Measurements from ENCODE around the gene TBCA. TPM values are rescaled to one million over a fixed set of nuclear protein-coding genes. Genes with fewer than 3 reads are reported as not detected.

The TBCA gene
- total RNA-seq, 1 experiment from 2014 or later = 310 TPM

DNA sequence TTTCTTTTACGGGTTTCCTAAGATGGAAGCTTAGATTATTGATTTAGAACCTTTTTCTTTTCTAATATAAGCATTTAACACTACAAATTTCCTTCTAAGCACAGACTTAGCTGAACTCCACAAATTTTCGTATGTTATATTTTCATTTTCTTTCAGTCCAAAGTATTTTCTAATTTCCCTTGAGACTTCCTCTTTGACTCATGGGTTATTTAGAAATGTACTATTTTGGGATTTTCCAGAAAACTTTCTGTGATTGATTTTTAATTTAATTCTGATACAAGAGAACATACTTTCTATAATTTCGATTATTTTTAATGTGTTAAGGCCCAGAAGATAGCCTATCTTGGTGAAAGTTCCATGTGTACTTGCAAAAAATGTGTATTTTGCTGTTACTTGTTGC lies 19.7 kb upstream of the TBCA start:
- BruUV-seq (replicated peaks) = no TSS peak
- no peak overlapping the region for H3K27ac Mint-ChIP-seq (ENCODE audit: low read depth, unreplicated experiment)
- intact Hi-C loops (cut with micrococcal nuclease) = no loop called here
- no peaks in the 10 kb centered on the region for H3K36me3 Mint-ChIP-seq (ENCODE audit: insufficient read depth, unreplicated experiment)
- CTCF ChIA-PET = interaction anchor here (0.7 kb wide), 1 partner anchor 241 kb away, joined by 3 read pairs; no protein-coding TSS in a partner anchor
- no peak for DNase-seq (ENCODE audit: unreplicated experiment)
- POLR2A ChIA-PET = no interaction called here
- no peak overlapping the region for H3K4me3 Mint-ChIP-seq (ENCODE audit: unreplicated experiment)
- peaks cover 17% of the 10 kb centered on the region for H3K9me3 Mint-ChIP-seq (ENCODE audit: unreplicated experiment)
- no peaks in the 10 kb centered on the region for H3K4me1 Mint-ChIP-seq (ENCODE audit: insufficient read depth, unreplicated experiment)
- TF ChIP-seq, protein P1, sequence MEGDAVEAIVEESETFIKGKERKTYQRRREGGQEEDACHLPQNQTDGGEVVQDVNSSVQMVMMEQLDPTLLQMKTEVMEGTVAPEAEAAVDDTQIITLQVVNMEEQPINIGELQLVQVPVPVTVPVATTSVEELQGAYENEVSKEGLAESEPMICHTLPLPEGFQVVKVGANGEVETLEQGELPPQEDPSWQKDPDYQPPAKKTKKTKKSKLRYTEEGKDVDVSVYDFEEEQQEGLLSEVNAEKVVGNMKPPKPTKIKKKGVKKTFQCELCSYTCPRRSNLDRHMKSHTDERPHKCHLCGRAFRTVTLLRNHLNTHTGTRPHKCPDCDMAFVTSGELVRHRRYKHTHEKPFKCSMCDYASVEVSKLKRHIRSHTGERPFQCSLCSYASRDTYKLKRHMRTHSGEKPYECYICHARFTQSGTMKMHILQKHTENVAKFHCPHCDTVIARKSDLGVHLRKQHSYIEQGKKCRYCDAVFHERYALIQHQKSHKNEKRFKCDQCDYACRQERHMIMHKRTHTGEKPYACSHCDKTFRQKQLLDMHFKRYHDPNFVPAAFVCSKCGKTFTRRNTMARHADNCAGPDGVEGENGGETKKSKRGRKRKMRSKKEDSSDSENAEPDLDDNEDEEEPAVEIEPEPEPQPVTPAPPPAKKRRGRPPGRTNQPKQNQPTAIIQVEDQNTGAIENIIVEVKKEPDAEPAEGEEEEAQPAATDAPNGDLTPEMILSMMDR (IDR thresholded peaks at IDR 0.05; ENCODE audit: unreplicated experiment) = no peak
- peaks cover 58% of the 10 kb centered on the region for H3K27me3 Mint-ChIP-seq (ENCODE audit: insufficient read depth, unreplicated experiment)

DNA sequence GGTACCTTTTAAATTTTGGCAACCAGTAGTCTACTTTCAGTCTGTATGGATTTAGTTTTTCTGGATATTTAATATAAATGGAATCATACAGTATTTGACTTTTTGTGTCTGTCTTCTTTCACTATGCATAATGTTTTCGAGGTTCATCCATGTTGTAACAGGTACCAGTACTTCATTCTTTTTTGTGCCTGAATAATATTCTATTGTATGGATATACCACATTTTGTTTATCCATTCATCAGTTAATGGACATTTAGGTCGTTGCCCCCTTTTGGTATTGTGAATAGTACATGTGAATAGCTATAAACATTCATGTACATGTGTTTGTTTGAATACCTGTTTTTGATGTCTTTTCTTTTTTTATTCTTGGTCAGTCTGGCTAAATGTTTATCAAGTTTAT lies 19.1 kb upstream of the TBCA start:
- Mint-ChIP-seq H3K9me3 (ENCODE audit: unreplicated experiment) (peaks cover 17% of the 10 kb centered on the region), H3K36me3 (ENCODE audit: insufficient read depth, unreplicated experiment) (no peaks in the 10 kb centered on the region), H3K27ac (ENCODE audit: low read depth, unreplicated experiment) (no peak overlapping the region), H3K4me3 (ENCODE audit: unreplicated experiment) (no peak overlapping the region), H3K4me1 (ENCODE audit: insufficient read depth, unreplicated experiment) (no peaks in the 10 kb centered on the region), H3K27me3 (ENCODE audit: insufficient read depth, unreplicated experiment) (peaks cover 56% of the 10 kb centered on the region)
- POLR2A ChIA-PET = no interaction called here
- intact Hi-C loops (cut with micrococcal nuclease) = no loop called here
- CTCF ChIA-PET = interaction anchor here (0.7 kb wide), 1 partner anchor 242 kb away, joined by 3 read pairs; no protein-coding TSS in a partner anchor
- TF ChIP-seq, protein P1 (IDR thresholded peaks at IDR 0.05; ENCODE audit: unreplicated experiment) = no peak
- no peak for DNase-seq (ENCODE audit: unreplicated experiment)
- BruUV-seq (replicated peaks) = no TSS peak

DNA sequence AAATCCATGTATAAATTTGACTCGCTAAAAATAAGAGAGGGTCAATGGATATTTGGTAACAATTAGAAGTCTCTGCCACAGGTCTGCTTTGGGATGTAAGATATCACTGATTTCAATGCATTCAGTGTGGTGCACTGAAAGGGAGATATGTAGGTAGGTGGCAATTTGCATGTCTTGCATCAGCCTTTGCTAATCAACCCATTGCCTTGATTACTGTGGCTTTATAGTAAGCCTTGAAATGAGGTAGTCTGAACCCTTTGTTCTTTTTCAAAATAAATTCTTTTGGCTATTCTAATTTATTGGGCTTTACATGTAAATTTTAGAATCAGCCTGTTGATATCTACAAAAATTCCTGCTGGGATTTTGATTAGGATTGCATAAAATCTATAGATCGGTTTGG lies 15.8 kb upstream of the TBCA start:
- POLR2A ChIA-PET = no interaction called here
- Mint-ChIP-seq H3K4me1 (ENCODE audit: insufficient read depth, unreplicated experiment) (no peaks in the 10 kb centered on the region), H3K36me3 (ENCODE audit: insufficient read depth, unreplicated experiment) (no peaks in the 10 kb centered on the region), H3K27ac (ENCODE audit: low read depth, unreplicated experiment) (no peak overlapping the region), H3K9me3 (ENCODE audit: unreplicated experiment) (peaks cover 17% of the 10 kb centered on the region), H3K4me3 (ENCODE audit: unreplicated experiment) (no peak overlapping the region), H3K27me3 (ENCODE audit: insufficient read depth, unreplicated experiment) (peaks cover 22% of the 10 kb centered on the region)
- intact Hi-C loops (cut with micrococcal nuclease) = no loop called here
- CTCF ChIA-PET = interaction anchor here (0.6 kb wide), 1 partner anchor 443 kb away, joined by 3 read pairs; no protein-coding TSS in a partner anchor
- TF ChIP-seq, protein P1 (IDR thresholded peaks at IDR 0.05; ENCODE audit: unreplicated experiment) = no peak
- no TSS peak for BruUV-seq (replicated peaks)
- DNase-seq (ENCODE audit: unreplicated experiment) = no peak

DNA sequence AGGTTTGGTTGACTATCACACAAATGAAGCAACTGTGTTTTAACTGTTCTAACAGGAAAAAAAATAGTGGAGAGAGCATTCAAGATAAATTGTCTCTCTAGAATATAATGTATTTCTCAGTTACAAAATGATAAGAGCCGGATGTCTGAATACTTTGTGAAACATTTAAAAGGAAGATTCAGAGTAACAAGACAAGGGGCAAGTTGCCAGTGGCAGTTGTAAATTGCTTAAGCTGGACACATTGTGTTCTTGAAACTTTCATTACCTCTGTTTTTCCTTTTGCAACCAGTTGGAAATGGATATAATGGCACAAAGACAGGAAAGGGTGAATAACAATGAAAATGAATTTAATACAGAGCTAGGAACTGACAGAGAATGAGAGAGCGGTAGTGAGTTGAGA lies 15.2 kb upstream of the TBCA start:
- ChIA-PET CTCF (interaction anchor here (0.6 kb wide), 1 partner anchor 444 kb away, joined by 3 read pairs; no protein-coding TSS in a partner anchor), POLR2A (interaction anchor here (0.6 kb wide), 1 partner anchor 13 kb away, joined by 3 read pairs; no protein-coding TSS in a partner anchor)
- BruUV-seq (replicated peaks) = no TSS peak
- intact Hi-C loops (cut with micrococcal nuclease) = no loop called here
- no peak overlapping the region for H3K27ac Mint-ChIP-seq (ENCODE audit: low read depth, unreplicated experiment)
- H3K9me3 Mint-ChIP-seq (ENCODE audit: unreplicated experiment) = peaks cover 14% of the 10 kb centered on the region
- TF ChIP-seq, protein P1 (IDR thresholded peaks at IDR 0.05; ENCODE audit: unreplicated experiment) = no peak
- H3K27me3 Mint-ChIP-seq (ENCODE audit: insufficient read depth, unreplicated experiment) = peaks cover 17% of the 10 kb centered on the region
- no peaks in the 10 kb centered on the region for H3K36me3 Mint-ChIP-seq (ENCODE audit: insufficient read depth, unreplicated experiment)
- no peak overlapping the region for H3K4me3 Mint-ChIP-seq (ENCODE audit: unreplicated experiment)
- no peak for DNase-seq (ENCODE audit: unreplicated experiment)
- no peaks in the 10 kb centered on the region for H3K4me1 Mint-ChIP-seq (ENCODE audit: insufficient read depth, unreplicated experiment)
